NCI-H446 treated with DMSO at 0.1 percent for 48 hours (cell line): ENCODE measurements around the gene YPEL4.

Experiments
- DNase-seq: peaks from one replicate; lab custom pipeline; 2025; lab: John Stamatoyannopoulos, UW

YPEL4 gene

GRCh38 chr11:57632116-57632515 is 17.6 kb downstream of the YPEL4 start:
- no peak for DNase-seq

- DNase-seq, result no peak
These were observed 19.5 kb downstream of the YPEL4 start for GRCh38 chr11:57630171-57630570.

- no peak for DNase-seq
These were observed 22.8 kb downstream of the YPEL4 start for GRCh38 chr11:57626895-57627294.

- no peak for DNase-seq
These were observed 24.8 kb downstream of the YPEL4 start for GRCh38 chr11:57624864-57625263.

GRCh38 chr11:57622263-57622662 is 27.4 kb downstream of the YPEL4 start:
- no peak for DNase-seq

GRCh38 chr11:57620467-57620866 is 29.2 kb downstream of the YPEL4 start:
- no peak for DNase-seq

- no peak for DNase-seq
These were observed 30.4 kb downstream of the YPEL4 start for GRCh38 chr11:57619331-57619730.

GRCh38 chr11:57618438-57618837 is 31.3 kb downstream of the YPEL4 start:
- DNase-seq, result no peak

- DNase-seq, result no peak
These were observed 33.1 kb downstream of the YPEL4 start for GRCh38 chr11:57616595-57616994.

GRCh38 chr11:57615308-57615707 is 34.4 kb downstream of the YPEL4 start:
- DNase-seq, result no peak

GRCh38 chr11:57614234-57614772 is 35.4 kb downstream of the YPEL4 start:
- DNase-seq, result no peak

GRCh38 chr11:57610170-57610569 is 39.5 kb downstream of the YPEL4 start:
- DNase-seq, result no peak

GRCh38 chr11:57605028-57605420 is 44.7 kb downstream of the YPEL4 start:
- DNase-seq, result no peak

- DNase-seq, result no peak
These were observed 45.2 kb downstream of the YPEL4 start for GRCh38 chr11:57604296-57605027.

GRCh38 chr11:57601297-57601696 is 48.4 kb downstream of the YPEL4 start:
- DNase-seq, result no peak

GRCh38 chr11:57599381-57599780 is 50.3 kb downstream of the YPEL4 start:
- DNase-seq, result no peak

- no peak for DNase-seq
These were observed 50.9 kb downstream of the YPEL4 start for GRCh38 chr11:57598831-57599155.

- DNase-seq, result no peak
These were observed 51.5 kb downstream of the YPEL4 start for GRCh38 chr11:57597916-57598830.

- no peak for DNase-seq
These were observed 52.2 kb downstream of the YPEL4 start, which contains the start of gene SERPING1 for GRCh38 chr11:57597461-57597915. Gene SERPING1, plus strand, starts transcription at chr11:57597685. Its CDS starts 586 bp downstream, at chr11:57598271.

- no peak for DNase-seq
These were observed 53.3 kb downstream of the YPEL4 start for GRCh38 chr11:57596266-57596885.
